GM23338 (cell line): Measurements from ENCODE around the gene ZBTB7C. TPM values are rescaled to one million over a fixed set of nuclear protein-coding genes. Genes with fewer than 3 reads are reported as not detected.

Experiments
- ATAC-seq: fragments of 200-7000 bp; cut with Tn5 transposase; 3 replicates; pipeline ENCODE4 v1.9.1; 2020
- DNase-seq: peaks from one replicate; pipeline ENCODE4 v3.0.0-alpha.2; 2015; ENCODE audit warnings: low spot score
- H2AFZ ChIP-seq: fragments of 200-600 bp; sonication (generic); 2 replicates; pipeline ENCODE4 v1.8.0; 2016; ENCODE audit warnings: antibody characterized with exemption, mild to moderate bottlenecking, moderate library complexity
- H3F3A ChIP-seq: fragments of 200-600 bp; sonication (generic); replicated peaks from 2 replicates; pipeline ENCODE4 v1.8.0; 2017; ENCODE audit warnings: antibody characterized with exemption, mixed run types, low read depth
- H3K27ac ChIP-seq: fragments of 200-600 bp; sonication (generic); 2 replicates; pipeline ENCODE4 v1.6.1; 2016; ENCODE audit warnings: low read depth
- H3K27me3 ChIP-seq: fragments of 200-600 bp; sonication (generic); 2 replicates; pipeline ENCODE4 v1.8.0; 2016; ENCODE audit warnings: mild to moderate bottlenecking, mixed run types, moderate library complexity; ENCODE audit not compliant: insufficient read depth
- H3K36me3 ChIP-seq: fragments of 200-600 bp; sonication (generic); 2 replicates; pipeline ENCODE4 v1.8.0; 2016; ENCODE audit warnings: mild to moderate bottlenecking; ENCODE audit not compliant: insufficient read depth
- H3K4me1 ChIP-seq: fragments of 200-600 bp; sonication (generic); 2 replicates; pipeline ENCODE4 v1.8.0; 2016; ENCODE audit warnings: mild to moderate bottlenecking, moderate library complexity; ENCODE audit not compliant: insufficient read depth
- H3K4me2 ChIP-seq: fragments of 200-600 bp; sonication (generic); 2 replicates; pipeline ENCODE4 v1.7.1; 2017; ENCODE audit warnings: mixed run types
- H3K4me3 ChIP-seq: fragments of 200-600 bp; sonication (generic); 2 replicates; pipeline ENCODE4 v1.6.1; 2016; ENCODE audit warnings: mixed run types
- H3K79me2 ChIP-seq: fragments of 200-600 bp; sonication (generic); replicated peaks from 2 replicates; pipeline ENCODE4 v1.8.0; 2017; ENCODE audit warnings: mild to moderate bottlenecking; ENCODE audit not compliant: insufficient read depth
- H3K9me2 ChIP-seq: fragments of 200-600 bp; sonication (generic); 2 replicates; pipeline ENCODE4 v1.8.0; 2017; ENCODE audit not compliant: insufficient read depth
- H4K20me1 ChIP-seq: fragments of 200-600 bp; sonication (generic); replicated peaks from 2 replicates; pipeline ENCODE4 v1.8.0; 2017; ENCODE audit warnings: mild to moderate bottlenecking; ENCODE audit not compliant: insufficient read depth
- H3K27ac Mint-ChIP-seq: 2 replicates; pipeline ENCODE4 v1.8.0; 2020; ENCODE audit warnings: inconsistent platforms, mild to moderate bottlenecking, moderate library complexity, mixed read lengths
- H3K27me3 Mint-ChIP-seq: 3 replicates; pipeline ENCODE4 v1.8.0; 2022; ENCODE audit warnings: low read depth, mild to moderate bottlenecking, moderate library complexity, mixed read lengths, inconsistent platforms; ENCODE audit not compliant: insufficient read depth, poor library complexity
- H3K36me3 Mint-ChIP-seq: 3 replicates; pipeline ENCODE4 v1.8.0; 2021; ENCODE audit warnings: low read depth, mild to moderate bottlenecking, inconsistent platforms, moderate library complexity, mixed read lengths
- H3K4me1 Mint-ChIP-seq: 3 replicates; pipeline ENCODE4 v1.8.0; 2020; ENCODE audit warnings: mild to moderate bottlenecking, inconsistent platforms, mixed read lengths
- H3K4me3 Mint-ChIP-seq: 3 replicates; pipeline ENCODE4 v1.8.0; 2021; ENCODE audit warnings: moderate library complexity, mild to moderate bottlenecking, inconsistent platforms, mixed read lengths
- H3K9me3 Mint-ChIP-seq: 3 replicates; pipeline ENCODE4 v1.8.0; 2020; ENCODE audit warnings: moderate library complexity, mild to moderate bottlenecking, inconsistent platforms, mixed read lengths
- CREB1 ChIP-seq: fragments of 250-450 bp; sonication (Bioruptor Pico); IDR thresholded peaks from 2 replicates; pipeline ENCODE4 v1.5.0; 2020; ENCODE audit warnings: low read depth, mild to moderate bottlenecking, moderate library complexity
- EZH2 ChIP-seq: fragments of 200-600 bp; sonication (generic); IDR thresholded peaks from one replicate; pipeline ENCODE4 v1.8.0; 2017; ENCODE audit warnings: antibody characterized with exemption, mild to moderate bottlenecking, low read depth; ENCODE audit not compliant: unreplicated experiment
- EZH2phosphoT487 ChIP-seq: fragments of 200-600 bp; sonication (generic); IDR thresholded peaks from one replicate; pipeline ENCODE4 v1.8.1; 2018; ENCODE audit warnings: antibody characterized with exemption; ENCODE audit not compliant: unreplicated experiment
- JUNB ChIP-seq: IDR thresholded peaks from one replicate; pipeline ENCODE4 v1.6.1; 2016; ENCODE audit warnings: antibody characterized with exemption; ENCODE audit not compliant: unreplicated experiment
- NANOG ChIP-seq: IDR thresholded peaks from 2 replicates; pipeline ENCODE4 v1.6.1; 2016; ENCODE audit warnings: antibody characterized with exemption, borderline replicate concordance
- POLR2AphosphoS5 ChIP-seq: IDR thresholded peaks from 2 replicates; pipeline ENCODE4 v1.6.1; 2016; ENCODE audit warnings: antibody characterized with exemption, low read depth
- STAT1 ChIP-seq: IDR thresholded peaks from one replicate; pipeline ENCODE4 v1.6.1; 2016; ENCODE audit warnings: antibody characterized with exemption; ENCODE audit not compliant: unreplicated experiment
- ZNF114 ChIP-seq: fragments of 250-450 bp; sonication (Bioruptor Pico); IDR thresholded peaks from 2 replicates; pipeline ENCODE4 v1.5.0; 2020; ENCODE audit warnings: mild to moderate bottlenecking, moderate library complexity
- ZNF331 ChIP-seq: fragments of 250-450 bp; sonication (Bioruptor Pico); IDR thresholded peaks from 2 replicates; pipeline ENCODE4 v1.5.0; 2020; ENCODE audit warnings: low read depth, mild to moderate bottlenecking, moderate library complexity
- polyA plus RNA-seq: library from polyadenylated mRNA; unstranded; fragments of >200 nt; fragmentation: Nextera tagmentation; extraction: Ambion mirVana; gene quantifications from 2 replicates; pipeline ENCODE4 v1.2.1, GENCODE V29; 2016
- total RNA-seq: library from RNA; depleted of rRNA; stranded (reverse); fragments of >200 nt; shearing (Covaris generic); gene quantifications from 2 replicates; pipeline ENCODE4 v1.2.3, GENCODE V29; 2014
- TF ChIP-seq, protein P1 (sequence below): IDR thresholded peaks from one replicate; pipeline ENCODE4 v1.6.1; 2018; ENCODE audit warnings: antibody characterized with exemption; ENCODE audit not compliant: unreplicated experiment
- TF ChIP-seq, protein P2 (sequence below): IDR thresholded peaks from 2 replicates; pipeline ENCODE4 v1.6.1; 2016; ENCODE audit warnings: antibody characterized with exemption
- TF ChIP-seq, protein P3 (sequence below): fragments of 250-450 bp; sonication (Bioruptor Pico); IDR thresholded peaks from 2 replicates; pipeline ENCODE4 v1.5.0; 2020; ENCODE audit warnings: mild to moderate bottlenecking, moderate library complexity
- TF ChIP-seq, protein P4 (sequence below), 2 experiments: fragments of 200-600 bp in 1 of 2; sonication (generic) in 1 of 2; conservative IDR thresholded peaks; 2 replicates each; pipeline versions ENCODE4 v1.5.1 to v1.6.1; 2016 to 2017; ENCODE audit warnings: antibody characterized with exemption in 2 of 2, low read depth in 2 of 2, mild to moderate bottlenecking in 2 of 2, moderate library complexity in 1 of 2

The ZBTB7C gene
- total and polyA plus RNA-seq, 2 experiments from 2014 or later, result 0.03 to 0.14 TPM

DNA sequence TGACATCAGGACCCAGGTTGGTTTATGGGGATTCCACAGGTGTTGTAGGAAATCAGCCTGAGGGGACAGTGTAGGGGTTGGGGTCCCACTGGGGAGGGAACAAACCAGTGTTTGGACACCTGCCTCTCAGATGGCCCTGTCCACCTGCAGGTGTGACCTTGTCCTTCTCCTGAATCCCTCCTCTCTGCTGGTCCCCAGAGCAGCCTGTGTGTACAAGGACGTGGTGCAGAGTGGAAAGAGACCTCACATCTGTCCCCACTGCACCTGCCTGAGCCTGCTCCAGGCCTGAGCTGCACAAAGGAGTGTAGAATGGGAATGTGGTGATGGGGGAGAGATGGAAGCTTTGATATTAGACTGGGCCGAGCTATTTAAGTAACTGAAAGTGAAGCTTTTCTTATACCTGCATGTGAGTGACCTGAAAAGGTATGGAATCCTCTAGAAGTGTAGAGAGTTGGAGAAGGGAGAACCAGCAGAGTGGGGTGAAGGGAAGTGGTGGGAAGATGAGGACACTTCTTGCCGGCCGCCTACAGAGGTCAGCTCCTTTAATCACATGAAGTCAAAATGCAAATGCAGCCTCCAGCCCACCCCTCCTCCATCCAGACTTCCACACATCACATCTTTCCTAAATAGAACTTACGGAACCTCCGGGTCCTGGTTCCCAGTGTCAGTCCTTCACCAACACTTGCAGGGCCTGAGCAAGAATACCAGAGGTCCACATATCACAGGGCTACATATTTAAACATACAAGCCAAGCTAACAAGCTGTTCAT lies 389.4 kb downstream of the ZBTB7C start:
- H4K20me1 ChIP-seq, result no peaks in the 10 kb centered on the region
- no peak for DNase-seq
- no peaks in the 10 kb centered on the region for H3K36me3 ChIP-seq
- Mint-ChIP-seq H3K9me3 (no peaks in the 10 kb centered on the region; the same call in 2 of the 3 replicates), H3K4me3 (no peak overlapping the region), H3K4me1 (peaks cover 18% of the 10 kb centered on the region), H3K27me3 (peaks cover 16% of the 10 kb centered on the region), H3K27ac (no peak overlapping the region), H3K36me3 (no peaks in the 10 kb centered on the region)
- no peaks in the 10 kb centered on the region for H3K79me2 ChIP-seq
- H3K4me2 ChIP-seq, result no peak overlapping the region
- H3K27ac ChIP-seq, result no peak overlapping the region
- no peak overlapping the region for H3K4me3 ChIP-seq
- no peaks in the 10 kb centered on the region for H3K27me3 ChIP-seq
- H3K9me2 ChIP-seq, result no peaks in the 10 kb centered on the region
- peaks cover 6% of the 10 kb centered on the region; the same call in 1 of the 2 replicates for H3K4me1 ChIP-seq
- no peaks in the 10 kb centered on the region for H3F3A ChIP-seq
- TF ChIP-seq ZNF114 (CRISPR knock-in tag) (no peak), JUNB (no peak), STAT1 (no peak), EZH2 (no peak), EZH2phosphoT487 (no peak), POLR2AphosphoS5 (no peak), NANOG (no peak), CREB1 (CRISPR knock-in tag) (no peak), ZNF331 (CRISPR knock-in tag) (no peak)
- TF ChIP-seq, protein P1, sequence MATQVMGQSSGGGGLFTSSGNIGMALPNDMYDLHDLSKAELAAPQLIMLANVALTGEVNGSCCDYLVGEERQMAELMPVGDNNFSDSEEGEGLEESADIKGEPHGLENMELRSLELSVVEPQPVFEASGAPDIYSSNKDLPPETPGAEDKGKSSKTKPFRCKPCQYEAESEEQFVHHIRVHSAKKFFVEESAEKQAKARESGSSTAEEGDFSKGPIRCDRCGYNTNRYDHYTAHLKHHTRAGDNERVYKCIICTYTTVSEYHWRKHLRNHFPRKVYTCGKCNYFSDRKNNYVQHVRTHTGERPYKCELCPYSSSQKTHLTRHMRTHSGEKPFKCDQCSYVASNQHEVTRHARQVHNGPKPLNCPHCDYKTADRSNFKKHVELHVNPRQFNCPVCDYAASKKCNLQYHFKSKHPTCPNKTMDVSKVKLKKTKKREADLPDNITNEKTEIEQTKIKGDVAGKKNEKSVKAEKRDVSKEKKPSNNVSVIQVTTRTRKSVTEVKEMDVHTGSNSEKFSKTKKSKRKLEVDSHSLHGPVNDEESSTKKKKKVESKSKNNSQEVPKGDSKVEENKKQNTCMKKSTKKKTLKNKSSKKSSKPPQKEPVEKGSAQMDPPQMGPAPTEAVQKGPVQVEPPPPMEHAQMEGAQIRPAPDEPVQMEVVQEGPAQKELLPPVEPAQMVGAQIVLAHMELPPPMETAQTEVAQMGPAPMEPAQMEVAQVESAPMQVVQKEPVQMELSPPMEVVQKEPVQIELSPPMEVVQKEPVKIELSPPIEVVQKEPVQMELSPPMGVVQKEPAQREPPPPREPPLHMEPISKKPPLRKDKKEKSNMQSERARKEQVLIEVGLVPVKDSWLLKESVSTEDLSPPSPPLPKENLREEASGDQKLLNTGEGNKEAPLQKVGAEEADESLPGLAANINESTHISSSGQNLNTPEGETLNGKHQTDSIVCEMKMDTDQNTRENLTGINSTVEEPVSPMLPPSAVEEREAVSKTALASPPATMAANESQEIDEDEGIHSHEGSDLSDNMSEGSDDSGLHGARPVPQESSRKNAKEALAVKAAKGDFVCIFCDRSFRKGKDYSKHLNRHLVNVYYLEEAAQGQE, result no peak
- TF ChIP-seq, protein P2, sequence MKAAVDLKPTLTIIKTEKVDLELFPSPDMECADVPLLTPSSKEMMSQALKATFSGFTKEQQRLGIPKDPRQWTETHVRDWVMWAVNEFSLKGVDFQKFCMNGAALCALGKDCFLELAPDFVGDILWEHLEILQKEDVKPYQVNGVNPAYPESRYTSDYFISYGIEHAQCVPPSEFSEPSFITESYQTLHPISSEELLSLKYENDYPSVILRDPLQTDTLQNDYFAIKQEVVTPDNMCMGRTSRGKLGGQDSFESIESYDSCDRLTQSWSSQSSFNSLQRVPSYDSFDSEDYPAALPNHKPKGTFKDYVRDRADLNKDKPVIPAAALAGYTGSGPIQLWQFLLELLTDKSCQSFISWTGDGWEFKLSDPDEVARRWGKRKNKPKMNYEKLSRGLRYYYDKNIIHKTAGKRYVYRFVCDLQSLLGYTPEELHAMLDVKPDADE, result no peak
- TF ChIP-seq, protein P3, sequence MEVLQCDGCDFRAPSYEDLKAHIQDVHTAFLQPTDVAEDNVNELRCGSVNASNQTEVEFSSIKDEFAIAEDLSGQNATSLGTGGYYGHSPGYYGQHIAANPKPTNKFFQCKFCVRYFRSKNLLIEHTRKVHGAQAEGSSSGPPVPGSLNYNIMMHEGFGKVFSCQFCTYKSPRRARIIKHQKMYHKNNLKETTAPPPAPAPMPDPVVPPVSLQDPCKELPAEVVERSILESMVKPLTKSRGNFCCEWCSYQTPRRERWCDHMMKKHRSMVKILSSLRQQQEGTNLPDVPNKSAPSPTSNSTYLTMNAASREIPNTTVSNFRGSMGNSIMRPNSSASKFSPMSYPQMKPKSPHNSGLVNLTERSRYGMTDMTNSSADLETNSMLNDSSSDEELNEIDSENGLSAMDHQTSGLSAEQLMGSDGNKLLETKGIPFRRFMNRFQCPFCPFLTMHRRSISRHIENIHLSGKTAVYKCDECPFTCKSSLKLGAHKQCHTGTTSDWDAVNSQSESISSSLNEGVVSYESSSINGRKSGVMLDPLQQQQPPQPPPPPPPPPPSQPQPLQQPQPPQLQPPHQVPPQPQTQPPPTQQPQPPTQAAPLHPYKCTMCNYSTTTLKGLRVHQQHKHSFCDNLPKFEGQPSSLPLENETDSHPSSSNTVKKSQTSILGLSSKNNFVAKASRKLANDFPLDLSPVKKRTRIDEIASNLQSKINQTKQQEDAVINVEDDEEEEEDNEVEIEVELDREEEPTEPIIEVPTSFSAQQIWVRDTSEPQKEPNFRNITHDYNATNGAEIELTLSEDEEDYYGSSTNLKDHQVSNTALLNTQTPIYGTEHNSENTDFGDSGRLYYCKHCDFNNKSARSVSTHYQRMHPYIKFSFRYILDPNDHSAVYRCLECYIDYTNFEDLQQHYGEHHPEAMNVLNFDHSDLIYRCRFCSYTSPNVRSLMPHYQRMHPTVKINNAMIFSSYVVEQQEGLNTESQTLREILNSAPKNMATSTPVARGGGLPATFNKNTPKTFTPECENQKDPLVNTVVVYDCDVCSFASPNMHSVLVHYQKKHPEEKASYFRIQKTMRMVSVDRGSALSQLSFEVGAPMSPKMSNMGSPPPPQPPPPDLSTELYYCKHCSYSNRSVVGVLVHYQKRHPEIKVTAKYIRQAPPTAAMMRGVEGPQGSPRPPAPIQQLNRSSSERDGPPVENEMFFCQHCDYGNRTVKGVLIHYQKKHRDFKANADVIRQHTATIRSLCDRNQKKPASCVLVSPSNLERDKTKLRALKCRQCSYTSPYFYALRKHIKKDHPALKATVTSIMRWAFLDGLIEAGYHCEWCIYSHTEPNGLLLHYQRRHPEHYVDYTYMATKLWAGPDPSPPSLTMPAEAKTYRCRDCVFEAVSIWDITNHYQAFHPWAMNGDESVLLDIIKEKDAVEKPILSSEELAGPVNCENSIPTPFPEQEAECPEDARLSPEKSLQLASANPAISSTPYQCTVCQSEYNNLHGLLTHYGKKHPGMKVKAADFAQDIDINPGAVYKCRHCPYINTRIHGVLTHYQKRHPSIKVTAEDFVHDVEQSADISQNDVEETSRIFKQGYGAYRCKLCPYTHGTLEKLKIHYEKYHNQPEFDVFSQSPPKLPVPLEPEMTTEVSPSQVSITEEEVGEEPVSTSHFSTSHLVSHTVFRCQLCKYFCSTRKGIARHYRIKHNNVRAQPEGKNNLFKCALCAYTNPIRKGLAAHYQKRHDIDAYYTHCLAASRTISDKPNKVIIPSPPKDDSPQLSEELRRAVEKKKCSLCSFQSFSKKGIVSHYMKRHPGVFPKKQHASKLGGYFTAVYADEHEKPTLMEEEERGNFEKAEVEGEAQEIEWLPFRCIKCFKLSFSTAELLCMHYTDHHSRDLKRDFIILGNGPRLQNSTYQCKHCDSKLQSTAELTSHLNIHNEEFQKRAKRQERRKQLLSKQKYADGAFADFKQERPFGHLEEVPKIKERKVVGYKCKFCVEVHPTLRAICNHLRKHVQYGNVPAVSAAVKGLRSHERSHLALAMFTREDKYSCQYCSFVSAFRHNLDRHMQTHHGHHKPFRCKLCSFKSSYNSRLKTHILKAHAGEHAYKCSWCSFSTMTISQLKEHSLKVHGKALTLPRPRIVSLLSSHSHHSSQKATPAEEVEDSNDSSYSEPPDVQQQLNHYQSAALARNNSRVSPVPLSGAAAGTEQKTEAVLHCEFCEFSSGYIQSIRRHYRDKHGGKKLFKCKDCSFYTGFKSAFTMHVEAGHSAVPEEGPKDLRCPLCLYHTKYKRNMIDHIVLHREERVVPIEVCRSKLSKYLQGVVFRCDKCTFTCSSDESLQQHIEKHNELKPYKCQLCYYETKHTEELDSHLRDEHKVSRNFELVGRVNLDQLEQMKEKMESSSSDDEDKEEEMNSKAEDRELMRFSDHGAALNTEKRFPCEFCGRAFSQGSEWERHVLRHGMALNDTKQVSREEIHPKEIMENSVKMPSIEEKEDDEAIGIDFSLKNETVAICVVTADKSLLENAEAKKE (CRISPR knock-in tag), result no peak
- TF ChIP-seq, protein P4, sequence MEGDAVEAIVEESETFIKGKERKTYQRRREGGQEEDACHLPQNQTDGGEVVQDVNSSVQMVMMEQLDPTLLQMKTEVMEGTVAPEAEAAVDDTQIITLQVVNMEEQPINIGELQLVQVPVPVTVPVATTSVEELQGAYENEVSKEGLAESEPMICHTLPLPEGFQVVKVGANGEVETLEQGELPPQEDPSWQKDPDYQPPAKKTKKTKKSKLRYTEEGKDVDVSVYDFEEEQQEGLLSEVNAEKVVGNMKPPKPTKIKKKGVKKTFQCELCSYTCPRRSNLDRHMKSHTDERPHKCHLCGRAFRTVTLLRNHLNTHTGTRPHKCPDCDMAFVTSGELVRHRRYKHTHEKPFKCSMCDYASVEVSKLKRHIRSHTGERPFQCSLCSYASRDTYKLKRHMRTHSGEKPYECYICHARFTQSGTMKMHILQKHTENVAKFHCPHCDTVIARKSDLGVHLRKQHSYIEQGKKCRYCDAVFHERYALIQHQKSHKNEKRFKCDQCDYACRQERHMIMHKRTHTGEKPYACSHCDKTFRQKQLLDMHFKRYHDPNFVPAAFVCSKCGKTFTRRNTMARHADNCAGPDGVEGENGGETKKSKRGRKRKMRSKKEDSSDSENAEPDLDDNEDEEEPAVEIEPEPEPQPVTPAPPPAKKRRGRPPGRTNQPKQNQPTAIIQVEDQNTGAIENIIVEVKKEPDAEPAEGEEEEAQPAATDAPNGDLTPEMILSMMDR (conservative IDR thresholded peaks at IDR 0.05; ENCODE audit: low read depth in 2 of 2), result no peak
- H2AFZ ChIP-seq, result no peak overlapping the region
- ATAC-seq, result no peak
